MCF 10A (cell line): ENCODE results near the gene MAGT1. TPM values are rescaled to one million over a fixed set of nuclear protein-coding genes. Genes with fewer than 3 reads are reported as not detected.

Experiments used
- BruUV-seq: library from RNA; stranded (reverse); fragments of 400-500 nt; replicated peaks from 2 replicates; lab custom pipeline; 2021; lab: Mats Ljungman, UMichigan
- CTCF ChIA-PET: fragments of 300-600 bp; sonication (Branson Sonifier 250); formaldehyde crosslinking; extraction: SDS; loops from one replicate; lab custom pipeline; 2021; ENCODE audit warnings: antibody characterized with exemption, inconsistent platforms; lab: Yijun Ruan, JAX
- POLR2A ChIA-PET: fragments of 300-600, 350-650 bp; sonication (Branson Sonifier 250); formaldehyde crosslinking; extraction: SDS; loops from one replicate; lab custom pipeline; 2020; ENCODE audit warnings: antibody characterized with exemption, inconsistent platforms; lab: Yijun Ruan, JAX
- DNase-seq: peaks from one replicate; pipeline ENCODE4 v3.0.0-alpha.2; 2018; ENCODE audit not compliant: unreplicated experiment
- H3K27ac Mint-ChIP-seq: one replicate; pipeline ENCODE4 v1.8.0; 2022; ENCODE audit warnings: mild to moderate bottlenecking, low read depth, mixed read lengths; ENCODE audit not compliant: unreplicated experiment
- H3K27me3 Mint-ChIP-seq: one replicate; pipeline ENCODE4 v1.8.0; 2022; ENCODE audit warnings: mixed read lengths; ENCODE audit not compliant: insufficient read depth, unreplicated experiment
- H3K36me3 Mint-ChIP-seq: one replicate; pipeline ENCODE4 v1.8.0; 2022; ENCODE audit warnings: mild to moderate bottlenecking, moderate library complexity, mixed read lengths; ENCODE audit not compliant: insufficient read depth, unreplicated experiment
- H3K4me1 Mint-ChIP-seq: one replicate; pipeline ENCODE4 v1.8.0; 2022; ENCODE audit warnings: mixed read lengths; ENCODE audit not compliant: insufficient read depth, unreplicated experiment
- H3K4me3 Mint-ChIP-seq: one replicate; pipeline ENCODE4 v1.8.0; 2022; ENCODE audit warnings: mild to moderate bottlenecking, moderate library complexity, mixed read lengths; ENCODE audit not compliant: unreplicated experiment
- H3K9me3 Mint-ChIP-seq: one replicate; pipeline ENCODE4 v1.8.0; 2022; ENCODE audit warnings: mixed read lengths; ENCODE audit not compliant: unreplicated experiment
- intact Hi-C: fragments of 100-400 bp; cut with micrococcal nuclease; formaldehyde crosslinking; loops from 2 replicates; pipeline ENCODE4 v1.14.1; 2022
- total RNA-seq: library from RNA; stranded (reverse); gene quantifications from 2 replicates; pipeline ENCODE4 v1.2.3, GENCODE V29; 2022
- TF ChIP-seq, protein P1 (sequence below): fragments of 200-600 bp; IDR thresholded peaks from one replicate; pipeline ENCODE4 v1.8.0; 2022; ENCODE audit warnings: antibody characterized with exemption, mild to moderate bottlenecking; ENCODE audit not compliant: unreplicated experiment

Gene MAGT1
- total RNA-seq, 1 experiment from 2014 or later = 50.3 TPM

DNA sequence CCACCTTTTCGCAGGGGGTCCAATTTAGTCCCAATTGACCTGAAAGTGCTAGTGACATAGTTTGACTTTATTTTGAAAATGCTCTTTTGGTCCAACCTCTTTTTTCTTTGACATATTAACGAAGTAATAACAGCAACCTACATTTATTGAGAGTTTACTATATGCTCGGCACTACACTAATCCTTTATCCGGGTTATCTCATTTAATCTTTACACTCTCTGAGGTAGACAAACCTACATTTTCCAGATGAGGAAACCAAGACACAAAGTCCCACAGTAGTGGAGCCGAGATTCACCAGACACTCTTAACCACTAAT, 108.9 kb downstream of the MAGT1 start:
- no TSS peak for BruUV-seq
- POLR2A ChIA-PET = interaction anchor here (1.5 kb wide), 1 partner anchor 109 kb away, joined by 4 read pairs; the partner anchor contains the start of gene MAGT1
- Mint-ChIP-seq H3K4me3 (peak overlapping the region; percentile 99), H3K27me3 (no peaks in the 10 kb centered on the region), H3K4me1 (no peaks in the 10 kb centered on the region), H3K36me3 (no peaks in the 10 kb centered on the region), H3K9me3 (no peaks in the 10 kb centered on the region), H3K27ac (peak overlapping the region; percentile 100)
- no peak for DNase-seq
- intact Hi-C loops = loop anchor here (10.0 kb wide), 1 partner anchor 122 kb away; no protein-coding TSS in a partner anchor
- TF ChIP-seq, protein P1, sequence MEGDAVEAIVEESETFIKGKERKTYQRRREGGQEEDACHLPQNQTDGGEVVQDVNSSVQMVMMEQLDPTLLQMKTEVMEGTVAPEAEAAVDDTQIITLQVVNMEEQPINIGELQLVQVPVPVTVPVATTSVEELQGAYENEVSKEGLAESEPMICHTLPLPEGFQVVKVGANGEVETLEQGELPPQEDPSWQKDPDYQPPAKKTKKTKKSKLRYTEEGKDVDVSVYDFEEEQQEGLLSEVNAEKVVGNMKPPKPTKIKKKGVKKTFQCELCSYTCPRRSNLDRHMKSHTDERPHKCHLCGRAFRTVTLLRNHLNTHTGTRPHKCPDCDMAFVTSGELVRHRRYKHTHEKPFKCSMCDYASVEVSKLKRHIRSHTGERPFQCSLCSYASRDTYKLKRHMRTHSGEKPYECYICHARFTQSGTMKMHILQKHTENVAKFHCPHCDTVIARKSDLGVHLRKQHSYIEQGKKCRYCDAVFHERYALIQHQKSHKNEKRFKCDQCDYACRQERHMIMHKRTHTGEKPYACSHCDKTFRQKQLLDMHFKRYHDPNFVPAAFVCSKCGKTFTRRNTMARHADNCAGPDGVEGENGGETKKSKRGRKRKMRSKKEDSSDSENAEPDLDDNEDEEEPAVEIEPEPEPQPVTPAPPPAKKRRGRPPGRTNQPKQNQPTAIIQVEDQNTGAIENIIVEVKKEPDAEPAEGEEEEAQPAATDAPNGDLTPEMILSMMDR = no peak
- CTCF ChIA-PET = no interaction called here

- POLR2A ChIA-PET = interaction anchor here (1.5 to 2.3 kb wide), 3 partner anchors 110 to 114 kb away, joined by 4 to 13 read pairs (median 11); partner anchors contain the start of genes COX7B and MAGT1
- intact Hi-C loops = loop anchor here (10.0 kb wide), 1 partner anchor 121 kb away; no protein-coding TSS in a partner anchor
- H3K9me3 Mint-ChIP-seq = no peaks in the 10 kb centered on the region
- no peaks in the 10 kb centered on the region for H3K27me3 Mint-ChIP-seq
- DNase-seq = peak; percentile 77
- H3K4me1 Mint-ChIP-seq = no peaks in the 10 kb centered on the region
- CTCF ChIA-PET = no interaction called here
- BruUV-seq = no TSS peak
- H3K27ac Mint-ChIP-seq = peak within 1 kb of the TSS; percentile 100
- H3K4me3 Mint-ChIP-seq = peak within 1 kb of the TSS; percentile 99
- TF ChIP-seq, protein P1 = no peak
- no peaks in the 10 kb centered on the region for H3K36me3 Mint-ChIP-seq
Observed at GRCh38 chrX:77785486-77786364, 109.5 kb downstream of the MAGT1 start, which contains the start of gene ATRX. Gene ATRX (minus strand): TSS chrX:77786216. CDS start chrX:77786001, 215 bp downstream.

- peaks cover 9% of the 10 kb centered on the region for H3K4me1 Mint-ChIP-seq
- intact Hi-C loops = loop anchor here (10.0 kb wide), 1 partner anchor 115 kb away; no protein-coding TSS in a partner anchor
- ChIA-PET POLR2A (no interaction called here), CTCF (interaction anchor here (0.6 to 0.7 kb wide), 2 partner anchors 9 to 326 kb away, joined by 3 read pairs; no protein-coding TSS in a partner anchor)
- H3K27me3 Mint-ChIP-seq = no peaks in the 10 kb centered on the region
- no peak overlapping the region for H3K4me3 Mint-ChIP-seq
- H3K36me3 Mint-ChIP-seq = no peaks in the 10 kb centered on the region
- no peak overlapping the region for H3K27ac Mint-ChIP-seq
- no peak for DNase-seq
- BruUV-seq = no TSS peak
- TF ChIP-seq, protein P1 = no peak
- H3K9me3 Mint-ChIP-seq = no peaks in the 10 kb centered on the region
Observed at GRCh38 chrX:77779695-77780094, 115.5 kb downstream of the MAGT1 start.

DNA sequence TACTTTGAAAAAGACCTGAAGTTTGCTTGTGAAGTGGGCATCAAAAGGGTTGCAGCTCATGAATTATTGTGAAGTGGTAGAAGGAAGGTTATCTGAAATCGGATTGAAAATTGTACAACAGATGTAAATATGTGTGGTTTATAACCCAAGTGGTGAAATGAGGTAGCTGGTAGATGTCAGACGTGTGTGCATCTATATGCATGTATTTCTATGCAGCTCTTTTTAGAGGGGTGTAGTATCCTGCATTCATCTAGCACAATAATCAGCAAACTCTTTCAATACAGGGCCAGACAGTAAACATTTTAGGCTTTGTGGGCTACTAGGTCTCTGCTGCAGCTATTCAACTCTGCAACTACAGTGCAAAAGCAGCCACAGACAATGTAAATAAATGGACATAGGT, 118.6 kb downstream of the MAGT1 start:
- ChIA-PET POLR2A (no interaction called here), CTCF (no interaction called here)
- H3K36me3 Mint-ChIP-seq = no peaks in the 10 kb centered on the region
- no peak overlapping the region for H3K4me3 Mint-ChIP-seq
- H3K4me1 Mint-ChIP-seq = peaks cover 9% of the 10 kb centered on the region
- H3K9me3 Mint-ChIP-seq = peaks cover 2% of the 10 kb centered on the region
- no peak for DNase-seq
- no TSS peak for BruUV-seq
- no peaks in the 10 kb centered on the region for H3K27me3 Mint-ChIP-seq
- intact Hi-C loops = no loop called here
- no peak overlapping the region for H3K27ac Mint-ChIP-seq
- TF ChIP-seq, protein P1 = no peak
